ENCODE measurements around the gene ZNF14.

ZNF14 gene

GRCh38 chr19:19662344-19662743 is 70.6 kb downstream of the ZNF14 start:
- H3K4me3 ChIP-seq (ENCODE audit: low read depth in 1 of 2, low read length in 2 of 2) = peak overlapping the region; percentile 78 to 94
- H3K27ac ChIP-seq (ENCODE audit: low read length) = peak overlapping the region; percentile 0

GRCh38 chr19:19661675-19662251 is 71.1 kb downstream of the ZNF14 start:
- peak overlapping the region; percentile 0 for H3K27ac ChIP-seq (ENCODE audit: low read length)
- peak overlapping the region; percentile 78 to 94 for H3K4me3 ChIP-seq (ENCODE audit: low read depth in 1 of 2, low read length in 2 of 2)
- no peaks in the 10 kb centered on the region for H3K27me3 ChIP-seq (ENCODE audit: low read depth, low read length)
- H3K4me1 ChIP-seq (ENCODE audit: control insufficient read depth in 1 of 2, insufficient read depth in 2 of 2, low read length in 2 of 2) = peaks cover 11 to 19% of the 10 kb centered on the region in 2 donors
- H3K9me3 ChIP-seq (ENCODE audit: control insufficient read depth in 1 of 2, low read length in 2 of 2) = no peaks in the 10 kb centered on the region
- peaks cover 19 to 27% of the 10 kb centered on the region in 2 donors for H3K36me3 ChIP-seq (ENCODE audit: control insufficient read depth in 1 of 2, insufficient read depth in 2 of 2, low read length in 2 of 2)

More at GRCh38 chr19:19662344-19662743, 70.6 kb downstream of the ZNF14 start:
- Histone ChIP-seq H3K27me3 (ENCODE audit: low read depth, low read length) (no peaks in the 10 kb centered on the region), H3K9me3 (ENCODE audit: control insufficient read depth in 1 of 2, low read length in 2 of 2) (no peaks in the 10 kb centered on the region), H3K36me3 (ENCODE audit: control insufficient read depth in 1 of 2, insufficient read depth in 2 of 2, low read length in 2 of 2) (peaks cover 13 to 21% of the 10 kb centered on the region in 2 donors), H3K4me1 (ENCODE audit: control insufficient read depth in 1 of 2, insufficient read depth in 2 of 2, low read length in 2 of 2) (peaks cover 11 to 19% of the 10 kb centered on the region in 2 donors)

DNA sequence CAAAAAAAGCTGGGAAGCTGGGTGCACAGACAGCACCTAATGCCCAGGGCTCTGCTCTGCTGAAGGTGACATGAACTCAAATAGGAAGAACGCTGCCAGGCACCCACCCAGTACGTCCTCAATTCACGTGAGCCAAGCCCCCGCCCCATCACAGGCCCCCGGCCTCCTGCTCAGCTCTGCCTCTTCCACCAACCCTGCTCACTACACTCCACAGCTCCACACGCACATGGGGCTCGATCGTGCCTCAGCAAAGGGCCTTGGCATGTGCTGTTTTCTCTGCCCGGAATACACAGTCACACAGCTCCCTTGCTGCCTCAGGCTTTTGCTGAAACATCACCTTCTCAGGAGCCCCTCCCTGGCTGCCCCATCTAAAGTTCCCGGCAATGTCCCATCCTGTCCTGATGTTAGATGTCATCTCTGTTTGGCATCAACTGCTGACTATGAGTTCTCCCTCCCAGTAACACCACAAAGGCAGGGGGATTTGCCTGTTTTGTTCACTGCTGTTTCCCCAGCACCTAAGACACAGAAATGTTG is 71.7 kb downstream of the ZNF14 start:
- no peaks in the 10 kb centered on the region for H3K9me3 ChIP-seq (ENCODE audit: control insufficient read depth in 1 of 2, low read length in 2 of 2)
- H3K4me3 ChIP-seq (ENCODE audit: low read depth in 1 of 2, low read length in 2 of 2) = peak overlapping the region in 1 of 2 donors; percentile 78

More for the DNA sequence above, 71.7 kb downstream of the ZNF14 start:
- Histone ChIP-seq H3K36me3 (ENCODE audit: control insufficient read depth in 1 of 2, insufficient read depth in 2 of 2, low read length in 2 of 2) (peaks cover 24 to 32% of the 10 kb centered on the region in 2 donors), H3K4me1 (ENCODE audit: control insufficient read depth in 1 of 2, insufficient read depth in 2 of 2, low read length in 2 of 2) (peaks cover 11 to 19% of the 10 kb centered on the region in 2 donors), H3K27ac (ENCODE audit: low read length) (peak overlapping the region; percentile 0), H3K27me3 (ENCODE audit: low read depth, low read length) (no peaks in the 10 kb centered on the region)
